GM13976 (cell line): ENCODE data around the gene DOK7.

Experiments used
- DNase-seq: peaks from one replicate; pipeline ENCODE4 v3.0.0; 2012; ENCODE audit warnings: low spot score
- in situ Hi-C: fragments of 300-500 bp; cut with MboI; formaldehyde crosslinking; loops from one replicate; pipeline ENCODE4 v1.12.0; 2022; ENCODE audit warnings: low sequenced_read_pairs, mixed read lengths, inconsistent platforms; ENCODE audit not compliant: unreplicated experiment
- TF ChIP-seq, protein P1 (sequence below): IDR thresholded peaks from 2 replicates; pipeline ENCODE4 v1.5.1; 2012; ENCODE audit warnings: borderline replicate concordance, mild to moderate bottlenecking; ENCODE audit not compliant: insufficient read depth; ENCODE audit errors: extremely low read depth, missing control alignments, control extremely low read depth

DOK7 gene

DNA sequence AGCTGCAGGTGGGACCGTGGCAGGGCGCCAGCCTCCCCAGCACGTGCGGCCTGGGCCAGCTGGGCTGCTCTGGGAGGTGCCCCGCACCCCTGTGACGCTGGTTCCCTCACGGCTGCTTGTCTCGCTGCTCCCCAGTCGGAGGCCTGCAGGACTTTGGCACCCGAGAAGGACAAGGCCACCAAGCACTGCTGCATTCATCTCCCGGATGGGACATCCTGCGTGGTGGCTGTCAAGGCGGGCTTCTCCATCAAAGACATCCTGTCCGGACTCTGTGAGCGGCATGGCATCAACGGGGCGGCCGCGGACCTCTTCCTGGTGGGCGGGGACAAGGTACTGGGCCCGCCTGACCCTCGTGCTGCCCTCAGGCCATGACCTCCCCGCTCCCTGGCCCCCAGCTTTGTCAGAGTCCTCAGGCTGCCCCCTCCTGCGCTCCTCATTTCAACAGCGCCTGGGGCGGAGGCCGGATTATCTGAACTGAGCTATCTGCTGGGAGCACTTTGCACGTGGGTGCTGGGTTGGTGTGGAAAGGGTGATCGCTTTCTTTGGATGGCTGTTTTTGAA lies 40.8 kb upstream of the DOK7 start:
- DNase-seq = no peak
- in situ Hi-C loops = no loop called here
- TF ChIP-seq, protein P1, sequence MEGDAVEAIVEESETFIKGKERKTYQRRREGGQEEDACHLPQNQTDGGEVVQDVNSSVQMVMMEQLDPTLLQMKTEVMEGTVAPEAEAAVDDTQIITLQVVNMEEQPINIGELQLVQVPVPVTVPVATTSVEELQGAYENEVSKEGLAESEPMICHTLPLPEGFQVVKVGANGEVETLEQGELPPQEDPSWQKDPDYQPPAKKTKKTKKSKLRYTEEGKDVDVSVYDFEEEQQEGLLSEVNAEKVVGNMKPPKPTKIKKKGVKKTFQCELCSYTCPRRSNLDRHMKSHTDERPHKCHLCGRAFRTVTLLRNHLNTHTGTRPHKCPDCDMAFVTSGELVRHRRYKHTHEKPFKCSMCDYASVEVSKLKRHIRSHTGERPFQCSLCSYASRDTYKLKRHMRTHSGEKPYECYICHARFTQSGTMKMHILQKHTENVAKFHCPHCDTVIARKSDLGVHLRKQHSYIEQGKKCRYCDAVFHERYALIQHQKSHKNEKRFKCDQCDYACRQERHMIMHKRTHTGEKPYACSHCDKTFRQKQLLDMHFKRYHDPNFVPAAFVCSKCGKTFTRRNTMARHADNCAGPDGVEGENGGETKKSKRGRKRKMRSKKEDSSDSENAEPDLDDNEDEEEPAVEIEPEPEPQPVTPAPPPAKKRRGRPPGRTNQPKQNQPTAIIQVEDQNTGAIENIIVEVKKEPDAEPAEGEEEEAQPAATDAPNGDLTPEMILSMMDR = no peak

DNA sequence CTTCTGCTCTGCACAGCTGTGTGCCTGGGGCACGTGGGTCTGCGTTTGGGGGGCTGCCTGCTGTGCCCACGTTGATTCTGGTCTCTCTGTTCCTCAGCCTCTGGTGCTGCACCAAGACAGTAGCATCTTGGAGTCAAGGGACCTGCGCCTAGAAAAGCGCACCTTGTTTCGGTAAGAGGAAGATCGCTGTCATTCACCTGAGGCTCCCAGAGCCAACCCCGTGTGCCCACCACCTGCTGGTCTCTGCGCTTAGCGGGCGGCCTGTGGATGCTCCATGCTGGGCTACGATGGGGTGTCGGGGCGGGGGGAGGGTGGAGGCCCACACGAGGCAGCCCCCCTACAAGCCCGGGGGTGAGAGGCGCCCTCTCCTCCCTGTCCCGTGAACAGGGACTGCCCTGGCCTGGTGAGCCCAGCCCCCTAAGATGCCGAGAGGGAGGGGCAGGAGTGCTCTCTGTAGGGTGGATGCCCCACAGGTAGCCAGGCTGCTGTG lies 40.3 kb upstream of the DOK7 start:
- in situ Hi-C loops = no loop called here
- TF ChIP-seq, protein P1 = no peak
- DNase-seq = no peak

DNA sequence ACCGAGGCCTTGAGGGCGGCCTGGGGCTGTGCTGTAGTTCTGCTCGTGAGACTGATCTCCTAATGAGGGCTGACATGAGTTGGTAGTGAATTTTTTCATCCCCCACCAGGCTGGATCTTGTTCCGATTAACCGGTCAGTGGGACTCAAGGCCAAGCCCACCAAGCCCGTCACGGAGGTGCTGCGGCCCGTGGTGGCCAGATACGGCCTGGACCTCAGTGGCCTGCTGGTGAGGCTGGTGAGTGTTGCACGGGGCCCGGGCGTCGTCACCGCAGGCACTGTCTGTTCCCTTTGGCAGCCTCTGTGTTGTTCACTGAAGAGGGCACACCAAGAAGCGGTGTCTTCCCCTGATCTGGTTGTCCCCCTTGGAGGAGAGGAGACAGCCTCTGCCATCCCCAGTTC lies 39.7 kb upstream of the DOK7 start:
- in situ Hi-C loops = no loop called here
- no peak for DNase-seq
- TF ChIP-seq, protein P1 = no peak

DNA sequence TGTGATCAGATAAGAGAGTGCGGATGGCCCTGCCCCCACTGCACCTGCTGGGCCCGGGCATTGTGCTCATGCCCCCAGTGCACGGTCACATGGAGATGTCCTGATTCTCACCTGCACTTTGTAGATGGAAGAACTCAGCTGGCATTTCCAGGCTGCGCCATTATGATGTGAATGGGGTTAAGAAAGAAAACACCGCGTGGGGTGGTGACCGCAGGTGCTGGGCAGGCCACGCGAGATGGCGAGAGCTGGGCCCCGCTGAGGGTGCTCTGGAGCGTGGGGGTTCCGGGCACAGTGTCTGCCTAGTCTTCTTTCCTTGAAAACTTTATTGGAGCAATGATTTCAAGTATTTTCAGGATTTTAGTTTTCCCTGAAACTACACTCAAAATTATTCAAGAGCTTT lies 39.2 kb upstream of the DOK7 start:
- TF ChIP-seq, protein P1 = no peak
- DNase-seq = no peak
- in situ Hi-C loops = no loop called here

DNA sequence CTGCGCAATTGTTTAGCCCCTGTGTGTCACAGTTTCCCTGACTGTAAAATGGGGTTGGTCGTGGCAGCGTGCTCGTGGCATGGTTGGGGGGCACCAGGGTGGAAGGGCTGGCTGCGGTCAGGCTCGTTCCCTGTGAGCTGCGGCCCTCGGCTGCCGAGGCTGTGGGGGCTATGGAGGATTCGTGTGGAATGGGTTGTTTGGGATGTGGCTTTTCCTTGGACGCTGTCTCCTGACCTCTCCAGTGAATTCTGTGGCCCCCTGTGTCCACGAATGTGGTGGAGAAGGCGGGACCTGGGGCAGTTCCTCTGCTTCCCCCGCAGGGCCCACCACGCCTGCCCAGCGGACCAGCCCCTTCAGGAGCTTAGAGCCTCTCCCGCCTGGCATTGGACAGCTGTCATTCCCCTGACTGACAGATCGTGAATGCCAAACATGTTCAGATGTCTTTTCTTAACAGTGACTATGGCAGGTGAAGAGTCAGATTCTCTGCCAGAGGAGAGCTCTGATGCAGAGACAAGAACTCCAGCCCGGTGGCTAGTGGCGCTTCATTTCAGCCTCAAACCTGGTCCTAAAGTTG lies 38.5 kb upstream of the DOK7 start:
- in situ Hi-C loops = no loop called here
- TF ChIP-seq, protein P1 = no peak
- no peak for DNase-seq

DNA sequence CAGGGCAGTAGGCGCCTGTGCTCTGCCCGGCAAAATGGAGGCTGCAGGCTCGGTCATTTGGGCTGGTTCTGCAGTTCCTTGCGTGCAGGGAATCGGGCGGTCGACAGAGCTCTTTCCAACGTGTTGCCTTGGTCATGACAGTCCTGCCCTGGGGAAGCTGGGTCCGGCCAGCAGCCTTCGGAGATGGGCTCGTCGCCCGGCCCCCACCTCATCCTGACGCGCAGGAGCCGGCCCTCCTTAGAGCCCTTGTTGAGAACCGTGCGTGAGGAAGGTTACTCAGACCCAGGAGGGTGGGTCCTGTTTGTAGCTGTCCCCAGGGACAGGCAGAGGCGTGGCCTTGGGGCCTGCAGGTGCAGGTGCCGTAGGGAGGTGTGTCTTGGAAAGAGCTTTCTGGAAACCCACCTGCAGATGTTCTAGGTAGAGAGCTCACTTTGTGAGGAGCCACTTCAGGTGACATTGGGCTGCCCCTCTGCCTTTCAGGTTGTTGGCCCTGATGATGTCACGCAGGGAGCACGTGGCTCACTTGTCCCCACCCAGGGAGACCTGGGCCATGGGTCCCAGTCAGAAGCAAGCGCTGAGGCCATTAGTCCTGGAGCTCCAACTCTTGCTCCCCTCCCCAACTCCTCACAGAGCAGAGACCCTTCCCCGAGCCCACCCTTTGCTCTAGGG lies 36.5 kb upstream of the DOK7 start:
- in situ Hi-C loops = no loop called here
- TF ChIP-seq, protein P1 = no peak
- DNase-seq = no peak
